Activated T-helper 2 cell treated with anti-CD3 and anti-CD28 coated beads, Interferon-gamma antibody, Interleukin-2, Interleukin-4, amounts not matched to agents 10 μg/mL and 5 μg/mL and 100 μg/mL, durations not matched to agents 14 hours and 24 hours and 36 hours (primary cell): ENCODE measurements around the gene CYP19A1. TPM values are rescaled to one million over a fixed set of nuclear protein-coding genes. Genes with fewer than 3 reads are reported as not detected.

ENCODE experiments used
- DNase-seq: peaks from one replicate; pipeline ENCODE4 v3.0.0; 2021; ENCODE audit warnings: low spot score
- H3K27ac Mint-ChIP-seq: one replicate; pipeline ENCODE4 v1.8.0; 2021; ENCODE audit warnings: mixed read lengths
- H3K27me3 Mint-ChIP-seq: one replicate; pipeline ENCODE4 v1.8.0; 2021; ENCODE audit warnings: low read depth, mixed read lengths
- H3K36me3 Mint-ChIP-seq: one replicate; pipeline ENCODE4 v1.8.0; 2021; ENCODE audit warnings: low read depth, mixed read lengths
- H3K4me1 Mint-ChIP-seq: one replicate; pipeline ENCODE4 v1.8.0; 2021; ENCODE audit warnings: low read depth, mixed read lengths
- H3K4me3 Mint-ChIP-seq: one replicate; pipeline ENCODE4 v1.8.0; 2021; ENCODE audit warnings: low read depth, mild to moderate bottlenecking, moderate library complexity, mixed read lengths
- H3K9me3 Mint-ChIP-seq: one replicate; pipeline ENCODE4 v1.8.0; 2021; ENCODE audit warnings: mixed read lengths
- intact Hi-C: fragments of 100-400 bp; cut with micrococcal nuclease; formaldehyde crosslinking; loops from one replicate; pipeline ENCODE4 v1.15.1; 2023
- total RNA-seq: library from RNA; stranded (reverse); gene quantifications from 2 replicates; pipeline ENCODE4 v1.2.3, GENCODE V29; 2022

Gene CYP19A1
- total RNA-seq: 1.5 and 2.3 TPM in 2 replicates

GRCh38 chr15:51338496-51338895 lies at the start of gene CYP19A1:
CYP19A1 (minus strand) TSS chr15:51338596; CDS start chr15:51242912, 95,684 bp downstream.
- no peaks in the 10 kb centered on the region for H3K36me3 Mint-ChIP-seq
- no peaks in the 10 kb centered on the region for H3K4me1 Mint-ChIP-seq
- no peaks in the 10 kb centered on the region for H3K9me3 Mint-ChIP-seq
- H3K27ac Mint-ChIP-seq: no peak within 1 kb of the TSS
- no peak within 1 kb of the TSS for H3K4me3 Mint-ChIP-seq
- no peak for DNase-seq
- H3K27me3 Mint-ChIP-seq: peaks cover 28% of the 10 kb centered on the region
- intact Hi-C loops: no loop called here

- intact Hi-C loops: no loop called here
- peaks cover 4% of the 10 kb centered on the region for H3K27me3 Mint-ChIP-seq
Measured at GRCh38 chr15:51387699-51388041, 49.3 kb upstream of the CYP19A1 start.

GRCh38 chr15:51386960-51387698 lies 48.7 kb upstream of the CYP19A1 start:
- no peaks in the 10 kb centered on the region for H3K9me3 Mint-ChIP-seq
- intact Hi-C loops: no loop called here
- DNase-seq: no peak
- H3K4me1 Mint-ChIP-seq: peaks cover 5% of the 10 kb centered on the region
- no peak overlapping the region for H3K4me3 Mint-ChIP-seq
- H3K27ac Mint-ChIP-seq: no peak overlapping the region
- H3K27me3 Mint-ChIP-seq: peaks cover 4% of the 10 kb centered on the region
- no peaks in the 10 kb centered on the region for H3K36me3 Mint-ChIP-seq

More at GRCh38 chr15:51387699-51388041, 49.3 kb upstream of the CYP19A1 start:
- no peak for DNase-seq
- Mint-ChIP-seq H3K9me3 (no peaks in the 10 kb centered on the region), H3K27ac (no peak overlapping the region), H3K36me3 (no peaks in the 10 kb centered on the region), H3K4me3 (no peak overlapping the region), H3K4me1 (peaks cover 5% of the 10 kb centered on the region)

GRCh38 chr15:51386486-51386885 lies 48.1 kb upstream of the CYP19A1 start:
- DNase-seq: no peak
- no peaks in the 10 kb centered on the region for H3K36me3 Mint-ChIP-seq
- intact Hi-C loops: no loop called here
- H3K9me3 Mint-ChIP-seq: no peaks in the 10 kb centered on the region
- H3K4me3 Mint-ChIP-seq: no peak overlapping the region
- no peak overlapping the region for H3K27ac Mint-ChIP-seq
- H3K4me1 Mint-ChIP-seq: peaks cover 6% of the 10 kb centered on the region
- H3K27me3 Mint-ChIP-seq: peaks cover 6% of the 10 kb centered on the region

GRCh38 chr15:51386029-51386428 lies 47.6 kb upstream of the CYP19A1 start:
- no peaks in the 10 kb centered on the region for H3K9me3 Mint-ChIP-seq
- H3K4me3 Mint-ChIP-seq: no peak overlapping the region
- no peak for DNase-seq
- H3K4me1 Mint-ChIP-seq: peaks cover 11% of the 10 kb centered on the region
- H3K27ac Mint-ChIP-seq: no peak overlapping the region
- intact Hi-C loops: no loop called here
- peaks cover 6% of the 10 kb centered on the region for H3K27me3 Mint-ChIP-seq
- H3K36me3 Mint-ChIP-seq: no peaks in the 10 kb centered on the region

- Mint-ChIP-seq H3K9me3 (no peaks in the 10 kb centered on the region), H3K27ac (no peak overlapping the region), H3K4me1 (peaks cover 6% of the 10 kb centered on the region), H3K36me3 (no peaks in the 10 kb centered on the region), H3K4me3 (no peak overlapping the region), H3K27me3 (peaks cover 8% of the 10 kb centered on the region)
- intact Hi-C loops: loop anchor here (5.0 kb wide), 1 partner anchor 160 kb away; no protein-coding TSS in a partner anchor
- no peak for DNase-seq
Measured at GRCh38 chr15:51382787-51383186, 44.4 kb upstream of the CYP19A1 start.

- Mint-ChIP-seq H3K36me3 (no peaks in the 10 kb centered on the region), H3K4me3 (no peak overlapping the region)
- intact Hi-C loops: loop anchor here (1.0 to 5.0 kb wide), 3 partner anchors 100 to 218 kb away; no protein-coding TSS in a partner anchor
Measured at GRCh38 chr15:51380999-51381806, 42.8 kb upstream of the CYP19A1 start.

GRCh38 chr15:51379390-51379789 lies 41.0 kb upstream of the CYP19A1 start:
- no peak for DNase-seq
- peaks cover 8% of the 10 kb centered on the region for H3K27me3 Mint-ChIP-seq
- H3K27ac Mint-ChIP-seq: no peak overlapping the region
- H3K4me1 Mint-ChIP-seq: peaks cover 6% of the 10 kb centered on the region
- no peak overlapping the region for H3K4me3 Mint-ChIP-seq
- H3K9me3 Mint-ChIP-seq: no peaks in the 10 kb centered on the region
- no peaks in the 10 kb centered on the region for H3K36me3 Mint-ChIP-seq
- intact Hi-C loops: no loop called here

More at GRCh38 chr15:51380999-51381806, 42.8 kb upstream of the CYP19A1 start:
- DNase-seq: peak; percentile 25
- H3K9me3 Mint-ChIP-seq: no peaks in the 10 kb centered on the region
- peaks cover 6% of the 10 kb centered on the region for H3K4me1 Mint-ChIP-seq
- H3K27ac Mint-ChIP-seq: no peak overlapping the region
- H3K27me3 Mint-ChIP-seq: peaks cover 8% of the 10 kb centered on the region

GRCh38 chr15:51378406-51378805 lies 40.0 kb upstream of the CYP19A1 start:
- no peaks in the 10 kb centered on the region for H3K36me3 Mint-ChIP-seq
- H3K27me3 Mint-ChIP-seq: peaks cover 8% of the 10 kb centered on the region
- DNase-seq: no peak
- no peak overlapping the region for H3K27ac Mint-ChIP-seq
- H3K4me1 Mint-ChIP-seq: peaks cover 6% of the 10 kb centered on the region
- intact Hi-C loops: no loop called here
- no peak overlapping the region for H3K4me3 Mint-ChIP-seq
- no peaks in the 10 kb centered on the region for H3K9me3 Mint-ChIP-seq

- Mint-ChIP-seq H3K4me3 (no peak overlapping the region), H3K27me3 (peaks cover 5% of the 10 kb centered on the region), H3K9me3 (no peaks in the 10 kb centered on the region), H3K27ac (no peak overlapping the region), H3K4me1 (peaks cover 6% of the 10 kb centered on the region), H3K36me3 (no peaks in the 10 kb centered on the region)
- DNase-seq: no peak
- intact Hi-C loops: no loop called here
Measured at GRCh38 chr15:51377038-51377786, 38.8 kb upstream of the CYP19A1 start.

GRCh38 chr15:51375966-51376640 lies 37.7 kb upstream of the CYP19A1 start:
- peaks cover 3% of the 10 kb centered on the region for H3K27me3 Mint-ChIP-seq
- no peak overlapping the region for H3K27ac Mint-ChIP-seq
- H3K9me3 Mint-ChIP-seq: no peaks in the 10 kb centered on the region
- peaks cover under 1% of the 10 kb centered on the region for H3K4me1 Mint-ChIP-seq
- no peak overlapping the region for H3K4me3 Mint-ChIP-seq
- no peak for DNase-seq
- intact Hi-C loops: no loop called here
- H3K36me3 Mint-ChIP-seq: no peaks in the 10 kb centered on the region

GRCh38 chr15:51374131-51374530 lies 35.7 kb upstream of the CYP19A1 start:
- Mint-ChIP-seq H3K27ac (no peak overlapping the region), H3K9me3 (no peaks in the 10 kb centered on the region), H3K4me1 (no peaks in the 10 kb centered on the region), H3K36me3 (no peaks in the 10 kb centered on the region), H3K27me3 (no peaks in the 10 kb centered on the region), H3K4me3 (no peak overlapping the region)
- DNase-seq: no peak
- intact Hi-C loops: no loop called here
